Uterus (tissue), 4 donors: ENCODE results near the gene TOR1A. TPM values are rescaled to one million over a fixed set of nuclear protein-coding genes. Genes with fewer than 3 reads are reported as not detected.

Experiments used
- DNase-seq, 2 donors: peaks; one replicate each; pipeline ENCODE4 v3.0.0-alpha.2; 2019 to 2020
- H3K27ac ChIP-seq, 2 donors: fragments of 200-600 bp; sonication (generic); 1 replicate in 1 of 2; 2 replicates in 1 of 2; pipeline ENCODE4 v1.5.1; 2016 to 2018
- H3K27me3 ChIP-seq, 2 donors: fragments of 200-600 bp; sonication (generic); one replicate each; pipeline ENCODE4 v1.5.1; 2018 to 2019; ENCODE audit warnings: control low read depth in 1 of 2
- H3K36me3 ChIP-seq, 2 donors: fragments of 200-600 bp; sonication (generic); one replicate each; pipeline ENCODE4 v1.5.1; 2019; ENCODE audit warnings: control low read depth in 1 of 2
- H3K4me1 ChIP-seq, 2 donors: fragments of 200-600 bp; sonication (generic); one replicate each; pipeline ENCODE4 v1.5.1; 2018 to 2019; ENCODE audit warnings: control low read depth in 1 of 2
- H3K4me3 ChIP-seq, 2 donors: fragments of 200-600 bp; sonication (generic); 1 replicate in 1 of 2; 2 replicates in 1 of 2; pipeline ENCODE4 v1.5.1; 2018 to 2019; ENCODE audit warnings: mild to moderate bottlenecking in 1 of 2
- H3K9me3 ChIP-seq, 2 donors: fragments of 200-600 bp; sonication (generic); one replicate each; pipeline ENCODE4 v1.5.1; 2019; ENCODE audit warnings: control low read depth in 1 of 2
- CTCF ChIP-seq, 4 experiments: fragments of 200-600 bp in 2 of 4; fragments of 450-650 bp in 2 of 4; sonication (generic) in 2 of 4; IDR thresholded peaks; one replicate each; pipeline ENCODE4 v1.5.1; 2016 to 2019; ENCODE audit warnings: antibody characterized with exemption in 4 of 4, mild to moderate bottlenecking in 2 of 4, moderate library complexity in 1 of 4
- POLR2A ChIP-seq, 2 donors: fragments of 450-650 bp; IDR thresholded peaks; one replicate each; pipeline ENCODE4 v1.6.1; 2016; ENCODE audit warnings: antibody characterized with exemption in 2 of 2, mild to moderate bottlenecking in 1 of 2, moderate library complexity in 1 of 2
- intact Hi-C: fragments of 100-400 bp; cut with DNase I; formaldehyde crosslinking; loops from one replicate; pipeline ENCODE4 v1.15.1; 2023; ENCODE audit warnings: low total_unique reads
- total RNA-seq, 4 donors: library from RNA; depleted of rRNA in 3 of 4; stranded (reverse); fragments of >200 nt in 3 of 4; gene quantifications; one replicate each; pipeline versions ENCODE4 v1.1.0 to v1.2.4, GENCODE V29; 2014 to 2023
- donor health status: DM: yes; HTN: yes; CAD: no.

TOR1A gene
- total RNA-seq, 4 donors from 2014 or later: 13.1 to 40.3 (median 33.0) TPM

- intact Hi-C loops: no loop called here
- Histone ChIP-seq H3K9me3 (no peaks in the 10 kb centered on the region), H3K27me3 (no peaks in the 10 kb centered on the region), H3K36me3 (no peaks in the 10 kb centered on the region), H3K4me1 (no peaks in the 10 kb centered on the region), H3K4me3 (no peak overlapping the region), H3K27ac (no peak overlapping the region)
- DNase-seq: no peak
- no peak for TF ChIP-seq POLR2A (IDR thresholded peaks at IDR 0.05)
- no peak for TF ChIP-seq CTCF (IDR thresholded peaks at IDR 0.05)
These were observed 10.3 kb downstream of the TOR1A start for GRCh38 chr9:129813661-129814060.

GRCh38 chr9:129812385-129812784 lies 11.6 kb downstream of the TOR1A start:
- no peak for DNase-seq
- TF ChIP-seq CTCF (IDR thresholded peaks at IDR 0.05) (no peak), POLR2A (IDR thresholded peaks at IDR 0.05) (no peak)

GRCh38 chr9:129811967-129812363 lies 12.0 kb downstream of the TOR1A start:
- Histone ChIP-seq H3K4me3 (no peak overlapping the region), H3K9me3 (no peaks in the 10 kb centered on the region), H3K4me1 (no peaks in the 10 kb centered on the region), H3K27me3 (no peaks in the 10 kb centered on the region), H3K27ac (no peak overlapping the region), H3K36me3 (no peaks in the 10 kb centered on the region)
- DNase-seq: no peak
- TF ChIP-seq CTCF (IDR thresholded peaks at IDR 0.05): no peak
- no peak for TF ChIP-seq POLR2A (IDR thresholded peaks at IDR 0.05)
- intact Hi-C loops: no loop called here

More at GRCh38 chr9:129812385-129812784, 11.6 kb downstream of the TOR1A start:
- Histone ChIP-seq H3K4me3 (no peak overlapping the region), H3K36me3 (no peaks in the 10 kb centered on the region), H3K4me1 (no peaks in the 10 kb centered on the region), H3K27me3 (no peaks in the 10 kb centered on the region), H3K27ac (no peak overlapping the region), H3K9me3 (no peaks in the 10 kb centered on the region)
- intact Hi-C loops: no loop called here

GRCh38 chr9:129810788-129811187 lies 13.1 kb downstream of the TOR1A start:
- Histone ChIP-seq H3K4me1 (no peaks in the 10 kb centered on the region), H3K27ac (no peak overlapping the region), H3K4me3 (no peak overlapping the region), H3K9me3 (no peaks in the 10 kb centered on the region), H3K36me3 (no peaks in the 10 kb centered on the region), H3K27me3 (no peaks in the 10 kb centered on the region)
- no peak for DNase-seq
- TF ChIP-seq POLR2A (IDR thresholded peaks at IDR 0.05): no peak
- no peak for TF ChIP-seq CTCF (IDR thresholded peaks at IDR 0.05)
- intact Hi-C loops: no loop called here

GRCh38 chr9:129810116-129810515 lies 13.8 kb downstream of the TOR1A start:
- Histone ChIP-seq H3K27ac (no peak overlapping the region), H3K27me3 (no peaks in the 10 kb centered on the region), H3K9me3 (no peaks in the 10 kb centered on the region), H3K4me3 (no peak overlapping the region), H3K36me3 (no peaks in the 10 kb centered on the region), H3K4me1 (no peaks in the 10 kb centered on the region)
- DNase-seq: no peak
- TF ChIP-seq POLR2A (IDR thresholded peaks at IDR 0.05) (no peak), CTCF (IDR thresholded peaks at IDR 0.05) (no peak)
- intact Hi-C loops: no loop called here
